GM18909 (cell line): Measurements from ENCODE around the gene CELF2.
"Not testable (repeated sequence)": the region's sequence is repeated elsewhere in the genome, so short reads cannot be mapped to it uniquely, and the experiment has no call there.

Source experiments
- ATAC-seq: cut with Tn5 transposase; IDR thresholded peaks from one replicate; pipeline ENCODE4 v1.9.1; 2021; ENCODE audit warnings: mild to moderate bottlenecking; ENCODE audit not compliant: unreplicated experiment, poor library complexity

Gene CELF2

DNA sequence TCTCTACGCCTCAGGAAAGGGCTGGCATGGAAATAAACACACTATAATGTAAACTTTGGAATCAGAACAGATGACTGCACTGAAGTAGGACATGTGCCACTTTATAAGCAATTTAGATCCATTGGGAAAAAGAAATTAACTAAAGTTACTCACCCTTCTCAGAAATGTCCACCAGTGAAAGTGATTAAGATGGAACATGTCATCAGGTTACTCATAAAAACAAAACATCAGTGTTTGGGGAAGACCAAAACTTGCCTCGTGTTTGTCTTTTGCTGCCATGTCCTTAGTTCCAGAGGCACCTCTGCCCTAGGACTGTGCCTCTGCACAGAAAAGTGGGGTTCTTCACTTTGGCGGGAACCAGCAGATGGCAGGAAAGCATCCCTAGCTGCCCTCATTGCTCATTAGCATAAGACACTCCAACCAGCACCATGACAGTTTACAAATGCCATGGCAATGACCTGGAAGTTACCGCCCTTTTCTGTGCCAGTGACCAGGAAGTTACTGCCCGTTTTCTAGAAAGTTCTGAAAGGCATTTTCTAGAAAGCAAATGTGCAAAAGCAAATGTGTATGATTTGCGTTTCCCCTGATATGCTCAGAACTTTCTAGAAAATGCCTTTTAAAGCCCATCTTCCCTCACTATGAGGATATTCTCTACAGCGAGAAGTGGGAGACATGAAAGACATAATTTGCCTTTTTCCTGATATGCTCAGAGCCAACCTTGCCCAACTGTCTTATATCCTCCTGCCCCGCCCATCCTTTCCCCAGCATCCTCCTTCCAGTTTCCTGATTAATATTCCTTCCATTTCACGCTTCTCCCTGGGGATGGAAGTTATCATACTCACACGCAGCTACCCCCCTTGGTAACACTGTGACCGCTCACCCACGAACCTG is 335.6 kb downstream of the CELF2 start:
- no peak for ATAC-seq

DNA sequence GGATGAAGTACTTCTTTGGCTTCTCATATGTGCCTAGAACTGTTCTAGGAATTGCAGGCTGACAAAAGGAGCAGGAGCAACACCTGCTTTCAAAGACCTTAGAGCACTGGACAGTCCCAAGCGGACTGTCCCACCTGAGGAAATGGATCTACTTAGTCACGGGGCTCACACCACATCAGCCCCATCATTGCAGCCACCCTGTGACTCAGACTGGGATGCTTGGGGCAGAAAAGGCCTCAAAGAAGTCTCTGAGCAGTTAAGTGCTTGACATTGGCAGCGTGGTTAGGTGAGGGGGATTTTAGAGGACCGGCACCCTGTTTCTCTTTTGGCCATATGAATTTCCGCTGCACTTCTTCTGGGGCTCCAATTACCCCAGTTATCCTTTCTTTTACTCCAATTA is 337.2 kb downstream of the CELF2 start:
- ATAC-seq, result no peak

DNA sequence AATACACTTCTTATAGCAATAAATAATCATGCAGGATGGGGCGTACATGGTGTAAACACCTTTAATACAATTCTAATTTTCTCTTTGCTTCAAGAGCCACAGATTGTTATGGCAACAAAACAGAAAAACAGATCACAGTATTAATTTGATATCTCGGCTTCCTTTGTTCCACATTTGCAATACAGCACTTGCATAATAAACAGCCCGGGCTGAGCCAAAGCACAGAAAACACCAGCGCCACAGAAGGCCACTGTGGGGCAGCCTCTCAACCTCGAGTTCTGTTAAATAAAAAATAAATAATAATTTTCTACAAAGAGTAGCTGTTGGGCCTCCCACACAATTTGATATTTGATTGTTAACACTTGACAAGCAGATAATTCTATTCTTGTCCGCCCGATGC is 337.9 kb downstream of the CELF2 start:
- no peak for ATAC-seq

DNA sequence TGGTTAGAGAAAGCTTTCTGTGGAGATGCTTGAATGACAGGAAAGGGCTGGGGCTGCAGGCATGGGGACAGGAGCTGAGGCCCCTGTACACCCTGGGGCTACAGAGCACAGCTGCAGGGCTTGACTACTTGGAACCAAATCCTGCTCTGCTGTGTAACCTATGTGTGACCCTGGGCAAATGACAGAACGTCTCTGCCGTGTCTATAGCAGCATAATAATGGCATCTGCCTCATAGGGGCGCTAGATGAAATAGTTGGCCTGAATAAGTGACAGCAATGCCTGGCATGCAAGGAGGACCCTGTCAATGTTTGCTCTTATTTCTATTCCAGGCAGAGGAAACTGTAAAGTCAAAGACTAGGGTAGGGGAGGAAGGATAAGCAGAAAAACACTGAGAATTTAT is 339.8 kb downstream of the CELF2 start:
- no peak for ATAC-seq

DNA sequence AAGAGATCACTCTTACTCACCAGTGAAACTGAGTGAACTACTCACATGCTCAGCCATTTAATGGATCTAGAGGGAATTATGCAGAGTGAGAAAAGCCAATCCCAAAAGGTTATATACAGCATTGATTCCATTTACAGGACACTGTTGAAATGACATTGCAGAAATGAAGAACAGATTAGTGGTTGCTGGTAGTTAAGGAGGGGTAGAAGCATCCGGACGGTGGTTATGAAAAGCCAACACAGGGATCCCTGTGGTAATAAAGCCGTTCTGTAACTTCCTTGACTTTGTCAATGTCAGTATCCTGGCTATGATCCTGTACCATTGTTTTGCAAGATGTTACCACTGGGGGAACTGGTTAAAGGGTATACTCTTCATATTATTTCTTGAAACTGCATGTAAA is 340.3 kb downstream of the CELF2 start:
- no peak for ATAC-seq

DNA sequence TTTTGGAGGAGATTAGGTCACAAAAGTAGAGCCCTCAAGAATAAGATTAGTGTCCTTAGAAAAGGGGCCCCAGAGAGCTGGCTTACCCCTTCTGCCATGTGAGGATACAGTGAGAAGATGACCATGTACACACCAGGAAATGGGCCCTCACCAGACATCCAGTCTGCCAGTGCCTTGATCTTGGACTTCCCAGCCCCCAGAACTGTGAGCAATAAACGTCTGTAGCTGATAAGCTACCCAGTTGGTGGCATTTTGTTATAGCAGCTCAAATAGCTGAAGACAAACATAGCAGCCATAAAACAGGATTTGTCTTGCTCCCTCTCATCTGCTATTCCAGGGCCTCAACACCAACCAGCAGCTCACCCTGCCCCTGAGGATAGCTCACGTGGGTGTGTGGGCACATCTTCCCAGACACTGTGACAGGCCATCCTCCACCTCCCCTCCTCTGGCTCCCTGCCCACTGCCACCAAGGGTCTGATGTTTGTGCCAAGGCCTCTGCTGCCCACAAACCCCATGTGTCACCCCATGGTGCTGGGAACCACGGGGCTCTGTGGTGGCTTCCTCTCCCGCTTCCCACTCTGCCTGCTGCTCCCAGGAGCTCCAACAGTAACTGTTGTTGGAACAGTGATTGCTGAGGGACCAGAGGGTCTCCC is 341.4 kb downstream of the CELF2 start:
- no peak for ATAC-seq

DNA sequence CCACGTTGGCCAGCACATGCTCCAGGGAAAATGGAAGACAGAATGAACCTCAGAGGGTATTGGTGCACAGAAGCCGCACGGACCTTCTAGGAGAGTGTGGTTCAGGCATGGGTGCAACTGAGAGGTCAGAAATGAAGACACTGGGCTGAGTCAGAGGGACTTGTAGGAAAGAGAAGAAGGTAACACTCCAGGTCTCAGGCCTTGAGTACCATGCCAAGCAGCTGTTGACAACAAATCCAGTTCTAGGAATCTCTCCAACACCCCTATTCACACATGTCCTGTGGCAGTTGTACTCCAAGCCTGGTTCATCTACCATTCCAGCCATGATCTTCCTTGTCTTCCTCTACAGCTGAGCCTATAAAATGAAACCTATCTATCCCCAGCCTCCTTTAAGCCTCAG is 342.2 kb downstream of the CELF2 start:
- ATAC-seq, result no peak

DNA sequence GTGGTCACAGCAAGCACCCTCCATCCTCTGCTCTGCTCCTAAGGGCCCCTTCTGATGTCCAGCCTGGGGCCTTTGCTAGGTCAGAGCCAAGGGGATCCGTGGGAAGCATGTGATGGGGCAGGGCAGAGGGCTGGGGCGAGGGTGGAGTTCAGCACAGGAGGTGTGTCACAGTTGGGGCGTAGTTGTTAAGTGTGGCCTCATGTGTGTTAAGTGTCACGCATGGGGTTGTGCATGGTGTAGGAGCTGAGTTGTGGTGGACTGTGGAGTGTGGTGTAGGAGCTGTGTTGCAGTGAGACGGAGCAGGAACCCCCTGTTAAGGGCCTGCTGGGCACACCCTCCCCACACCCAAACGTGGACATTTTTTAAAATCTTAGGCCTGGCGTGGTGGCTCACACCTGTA is 345.8 kb downstream of the CELF2 start:
- no peak for ATAC-seq

DNA sequence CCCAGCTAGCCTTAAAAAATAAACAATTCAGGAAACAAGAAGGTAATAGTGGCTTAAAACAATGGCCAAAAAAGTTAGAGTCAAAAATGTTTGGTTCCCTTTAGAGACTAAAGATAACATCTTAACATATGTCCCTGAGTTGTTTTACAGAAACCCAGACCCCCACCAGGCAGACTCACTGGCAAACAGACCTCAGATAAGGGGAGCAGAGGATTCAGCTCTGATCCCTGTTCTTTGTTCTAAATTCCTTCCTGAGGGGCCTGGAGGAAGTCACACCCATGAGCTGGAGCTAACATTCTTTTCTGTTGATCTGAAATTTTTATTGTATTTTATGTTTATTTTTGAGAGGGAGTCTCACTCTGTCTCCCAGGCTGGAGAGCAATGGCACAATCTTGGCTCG is 346.6 kb downstream of the CELF2 start:
- no peak for ATAC-seq

DNA sequence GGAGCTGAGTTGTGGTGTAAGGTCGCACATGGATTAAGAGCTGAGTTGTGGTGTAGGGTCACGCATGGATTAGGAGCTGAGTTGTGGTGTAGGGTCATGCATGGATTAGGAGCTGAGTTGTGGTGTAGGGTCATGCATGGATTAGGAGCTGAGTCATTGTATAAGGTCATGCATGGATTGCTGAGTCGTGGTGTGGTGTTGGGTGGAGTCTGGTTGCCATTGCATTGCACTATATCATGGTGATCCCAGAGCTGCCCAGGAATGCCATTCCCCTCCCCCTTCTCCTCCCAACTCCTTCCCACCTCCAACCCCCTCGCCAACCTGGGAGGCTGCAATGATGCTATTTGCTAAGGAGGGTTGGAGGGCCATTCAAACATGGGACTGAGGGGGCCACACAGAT is 349.2 kb downstream of the CELF2 start:
- not testable (repeated sequence) for ATAC-seq

DNA sequence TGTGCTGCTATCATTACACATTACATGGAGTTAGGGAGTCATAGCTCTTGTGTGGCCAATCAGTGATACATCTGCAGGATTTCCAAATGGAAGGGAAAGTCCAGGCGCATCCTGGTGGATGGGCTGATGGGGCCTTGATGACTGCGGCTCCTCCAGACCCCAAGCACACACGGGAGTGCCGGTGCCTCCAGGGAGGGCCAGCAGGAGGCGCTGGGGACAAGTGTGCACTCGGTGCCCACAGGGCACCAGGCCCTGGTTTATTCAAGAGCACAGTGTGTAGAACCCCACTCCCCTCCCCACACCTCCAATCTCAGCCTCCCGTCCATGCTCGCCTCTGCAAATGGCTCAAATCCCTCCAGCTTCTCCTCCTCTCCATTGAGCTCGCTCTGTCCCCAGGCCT is 349.8 kb downstream of the CELF2 start:
- no peak for ATAC-seq

DNA sequence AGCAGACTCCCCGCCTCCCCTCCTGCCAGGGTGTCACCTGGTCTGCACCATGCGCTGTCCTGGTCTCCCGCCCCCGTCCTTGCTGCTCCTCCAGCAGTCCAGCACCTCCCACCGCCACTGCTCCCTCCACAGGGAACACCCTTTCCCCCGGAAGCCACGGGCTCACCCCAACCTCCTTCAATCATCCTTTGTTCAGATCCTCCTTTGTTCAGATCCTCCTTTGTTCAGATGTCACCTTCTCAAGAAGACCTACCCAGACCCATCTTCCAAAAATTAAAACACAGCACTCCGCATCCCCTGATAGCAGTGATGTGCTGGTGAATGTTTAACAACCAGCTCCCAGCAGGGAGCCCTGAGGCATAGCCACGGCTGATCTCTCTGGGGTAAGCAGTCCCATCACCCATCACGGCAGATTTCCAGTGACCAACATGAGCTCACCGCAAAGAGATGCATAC is 356.1 kb downstream of the CELF2 start:
- no peak for ATAC-seq

DNA sequence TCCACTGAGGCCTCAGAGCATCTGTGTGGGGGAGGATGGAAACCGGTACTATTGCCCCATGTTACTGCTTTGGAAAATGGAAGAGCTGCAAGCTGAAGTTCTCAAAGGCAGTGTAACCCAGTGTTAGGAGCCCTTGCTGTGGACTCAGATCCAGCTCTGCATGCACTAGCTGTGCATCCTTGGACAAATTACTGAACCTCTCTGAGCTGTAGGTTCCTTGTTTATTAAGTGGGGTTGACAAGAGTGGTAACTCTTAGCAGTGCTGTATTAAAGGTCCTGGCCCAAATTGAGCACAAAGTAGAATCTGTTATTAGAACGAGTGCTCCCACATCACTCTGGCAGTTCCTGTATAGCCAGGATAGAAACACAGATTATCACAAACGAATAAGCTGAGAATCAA is 359.6 kb downstream of the CELF2 start:
- ATAC-seq, result no peak

DNA sequence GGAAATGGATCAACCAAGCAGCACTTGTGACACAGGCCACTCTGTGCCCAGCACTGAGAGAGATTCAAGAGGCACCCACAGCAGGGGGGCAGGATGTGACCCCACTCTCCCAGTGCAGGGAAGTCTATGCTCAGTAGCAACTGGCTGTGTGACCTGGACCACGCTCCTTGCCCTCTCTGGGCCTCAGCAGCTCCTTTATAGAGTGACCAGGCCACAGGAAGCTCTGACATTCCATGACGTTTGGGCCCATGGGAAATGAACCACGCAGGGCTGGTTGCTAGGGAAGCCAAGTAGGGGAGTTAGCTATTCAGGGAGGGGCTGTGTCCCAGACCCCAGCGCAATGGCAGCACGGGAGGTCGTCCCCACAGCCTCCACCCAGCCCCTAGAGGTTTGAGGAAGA is 361.2 kb downstream of the CELF2 start:
- ATAC-seq, result no peak

DNA sequence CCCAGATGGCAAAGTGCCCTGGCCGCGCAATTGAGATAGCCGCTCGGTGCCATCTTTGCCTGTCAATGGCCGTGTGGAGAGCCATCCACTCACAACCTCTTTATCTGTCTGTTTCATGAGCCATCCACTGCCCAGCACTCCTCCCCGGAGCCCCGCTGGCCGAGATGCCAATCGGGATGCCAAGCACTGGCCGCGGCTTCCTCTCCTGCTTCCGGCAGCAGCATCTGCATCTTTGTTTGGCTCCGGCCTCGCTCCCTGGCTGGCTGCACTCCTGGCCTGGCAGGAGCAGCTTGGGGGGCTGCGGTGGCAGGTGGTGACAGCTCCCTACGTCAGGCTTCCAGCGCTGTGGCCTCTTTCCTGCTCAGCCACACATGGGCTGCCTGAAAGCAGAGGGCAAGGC is 362.1 kb downstream of the CELF2 start:
- no peak for ATAC-seq

DNA sequence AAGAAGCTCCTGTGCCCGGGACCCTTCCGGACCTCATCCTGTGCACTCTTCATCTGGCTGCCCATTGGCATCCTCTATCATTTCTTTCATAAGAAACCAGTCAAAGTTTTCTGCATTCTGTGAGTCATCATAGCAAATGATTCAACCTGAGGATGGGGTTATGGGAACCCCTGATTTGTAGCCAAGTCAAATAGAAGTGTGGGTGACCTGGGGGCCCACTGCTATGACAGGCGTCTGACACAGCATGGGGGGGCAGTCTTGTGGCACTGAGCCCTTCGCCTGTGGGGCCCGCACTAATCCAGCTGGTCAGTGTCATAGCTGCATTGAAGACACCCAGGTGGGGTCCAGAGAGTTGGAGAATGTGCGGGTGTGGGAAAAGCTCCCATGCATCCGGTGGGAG is 363.4 kb downstream of the CELF2 start:
- no peak for ATAC-seq

DNA sequence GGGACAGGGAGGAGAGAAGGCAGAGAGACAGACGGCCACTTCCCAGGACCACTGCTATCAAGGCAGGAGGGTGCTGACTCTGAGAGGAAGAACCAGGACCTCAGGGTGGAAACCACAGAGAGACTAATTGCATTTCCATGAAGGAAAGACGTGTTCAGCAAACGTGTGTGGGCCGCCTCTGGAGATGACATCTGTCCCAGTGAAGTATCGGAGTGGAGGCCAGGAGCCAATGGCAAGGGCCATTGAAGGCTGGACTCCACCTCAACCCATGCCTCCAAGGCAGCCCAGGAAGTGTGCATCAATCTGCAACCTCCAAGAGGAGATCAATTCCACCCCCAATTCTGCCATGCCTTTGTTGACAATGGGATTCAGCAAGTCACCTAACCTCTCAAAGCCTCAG is 363.8 kb downstream of the CELF2 start:
- ATAC-seq, result no peak

DNA sequence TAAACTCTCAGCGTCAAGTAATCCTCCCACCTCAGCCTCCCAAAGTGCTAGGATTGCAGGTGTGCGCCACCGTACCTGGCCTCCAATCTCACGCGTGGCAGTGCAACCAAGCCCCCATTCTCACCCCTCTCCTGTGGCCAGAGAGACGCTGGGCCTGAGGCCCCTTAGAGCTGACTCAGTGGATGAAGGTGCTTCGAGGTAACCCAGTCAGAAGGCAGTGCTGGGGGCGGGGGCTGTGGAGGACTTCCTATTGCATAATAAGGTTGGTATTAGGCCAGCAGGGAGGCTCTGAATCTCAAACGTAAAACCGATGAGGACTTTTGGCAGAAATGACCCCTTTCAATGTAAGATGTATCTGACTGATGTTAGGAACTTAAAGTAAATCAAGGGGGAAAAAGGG is 364.5 kb downstream of the CELF2 start:
- no peak for ATAC-seq

DNA sequence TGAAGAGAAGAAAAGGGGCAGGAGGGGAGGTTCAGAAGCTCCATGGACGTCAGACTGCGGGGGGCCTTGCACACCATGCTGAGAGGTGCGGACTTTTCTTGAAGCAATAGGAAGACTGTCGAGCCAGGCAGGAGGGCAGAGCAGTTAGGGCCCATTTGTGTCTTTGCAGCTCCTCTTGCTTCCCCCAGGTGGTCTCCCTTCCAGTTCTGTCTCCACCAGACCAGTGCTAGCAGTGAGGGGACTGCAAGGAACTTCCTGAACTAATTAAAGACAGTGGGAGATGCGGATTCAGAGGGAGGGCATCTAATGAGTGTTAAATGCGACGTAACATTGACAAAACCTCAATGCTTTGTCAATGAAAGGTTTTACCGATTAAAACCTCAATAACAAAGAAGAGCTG is 368.4 kb downstream of the CELF2 start:
- ATAC-seq, result no peak
